HG02759 (cell line): Measurements from ENCODE around the gene ANKRD44.

Source experiments
- ATAC-seq: cut with Tn5 transposase; IDR thresholded peaks from one replicate; pipeline ENCODE4 v1.9.1; 2021; ENCODE audit warnings: mild to moderate bottlenecking, moderate library complexity; ENCODE audit not compliant: unreplicated experiment

Gene ANKRD44

DNA sequence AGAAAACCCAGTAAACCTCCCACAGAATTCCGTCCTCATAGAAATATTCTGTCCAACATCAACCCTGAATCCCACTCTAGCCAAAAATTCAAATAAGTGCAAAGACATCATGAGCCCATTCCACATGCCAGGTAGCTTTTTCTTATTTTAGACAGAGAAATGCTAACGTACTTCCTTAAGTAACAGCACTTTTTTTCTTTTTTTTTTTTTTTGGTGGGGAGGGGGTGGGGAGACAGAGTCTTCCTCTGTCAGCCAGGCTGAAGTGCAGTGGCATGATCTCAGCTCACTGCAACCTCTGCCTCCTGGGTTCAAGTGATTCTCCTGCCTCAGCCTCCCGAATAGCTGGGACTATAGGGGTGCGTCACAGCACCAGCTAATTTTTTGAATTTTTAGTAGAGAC is 45.5 kb downstream of the ANKRD44 start:
- ATAC-seq, result no peak

GRCh38 chr2:197264332-197264731 is 46.2 kb downstream of the ANKRD44 start:
- ATAC-seq, result no peak

DNA sequence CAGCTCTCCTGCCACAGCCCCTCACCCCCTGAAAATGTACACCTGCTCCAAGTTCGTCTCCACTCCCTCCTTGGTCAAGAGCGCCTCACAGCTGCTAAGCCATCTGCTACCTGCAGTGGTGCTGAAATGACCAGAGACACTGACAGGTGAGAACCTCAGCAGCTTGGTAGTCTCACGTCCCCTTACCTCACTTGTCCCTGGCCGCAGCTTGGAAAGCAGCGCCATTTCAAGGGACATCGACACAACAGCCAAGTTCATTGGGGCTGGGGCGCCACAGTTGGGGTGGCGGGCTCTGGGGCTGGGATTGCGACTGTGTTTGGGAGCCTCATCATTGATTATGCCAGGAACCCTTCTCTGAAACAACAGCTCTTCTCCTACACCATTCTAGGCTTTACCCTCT is 47.5 kb downstream of the ANKRD44 start:
- no peak for ATAC-seq

DNA sequence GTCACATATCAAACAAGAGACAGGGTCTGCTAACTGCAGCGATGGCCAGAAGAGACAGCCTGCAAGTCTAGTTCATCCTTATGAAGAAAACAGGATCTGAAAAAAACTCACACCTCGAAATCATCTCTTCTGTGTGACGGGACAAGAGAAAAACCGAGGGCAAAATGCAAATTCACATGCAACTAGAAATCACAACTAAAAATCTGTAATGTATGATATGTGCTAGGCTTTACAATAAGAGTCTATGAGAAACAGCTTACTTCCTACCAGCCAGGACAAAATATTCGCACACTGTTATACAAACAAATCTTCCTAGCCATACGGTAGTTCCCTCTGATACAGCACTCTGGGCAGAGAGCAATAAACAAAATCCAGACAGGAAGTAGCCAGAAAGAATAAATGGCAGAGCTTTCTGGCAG is 48.8 kb downstream of the ANKRD44 start:
- peak; percentile 58 for ATAC-seq

DNA sequence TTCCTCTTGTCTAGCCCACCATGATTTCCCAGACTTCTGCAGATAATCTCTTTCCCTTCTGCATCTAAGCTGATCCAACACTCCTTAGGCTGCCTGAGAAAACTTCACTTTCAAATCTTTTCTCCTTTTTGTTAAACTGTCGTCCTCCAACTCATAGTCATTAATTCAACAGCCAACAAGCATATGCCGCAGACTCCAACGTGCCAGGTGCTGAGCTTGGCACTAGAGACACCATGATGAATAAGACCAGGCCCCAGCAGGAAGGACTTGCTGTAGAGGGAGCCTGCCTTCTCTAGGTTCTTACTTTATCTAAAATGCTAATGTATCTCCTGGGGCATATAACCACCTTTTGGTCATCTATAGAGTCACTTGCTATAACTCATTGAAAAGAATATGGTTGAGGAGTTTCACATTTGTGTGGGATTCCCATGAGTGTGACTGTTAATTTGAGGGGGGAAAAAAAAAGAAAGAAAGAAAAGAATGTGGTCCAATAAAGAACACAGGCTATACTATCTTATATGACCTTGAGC is 51.0 kb downstream of the ANKRD44 start:
- ATAC-seq, result no peak

DNA sequence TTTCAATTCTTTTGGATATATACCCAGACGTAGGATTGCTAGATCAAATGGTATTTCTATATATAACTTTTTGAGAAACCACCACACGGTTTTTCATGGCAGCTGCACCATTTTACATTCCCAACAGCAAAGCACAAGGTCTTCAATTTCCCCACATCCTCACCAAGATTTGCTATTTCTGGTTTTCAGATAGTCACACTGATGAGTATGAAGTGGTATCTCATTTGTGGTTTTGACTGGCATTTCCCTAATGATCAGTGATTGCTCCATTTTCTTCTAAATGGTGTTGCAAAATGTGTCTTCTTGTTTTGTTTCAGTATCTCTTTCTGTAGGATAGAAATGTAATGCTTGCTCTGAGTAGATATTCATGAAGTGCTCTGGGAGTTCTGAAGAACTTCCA is 52.0 kb downstream of the ANKRD44 start:
- no peak for ATAC-seq

DNA sequence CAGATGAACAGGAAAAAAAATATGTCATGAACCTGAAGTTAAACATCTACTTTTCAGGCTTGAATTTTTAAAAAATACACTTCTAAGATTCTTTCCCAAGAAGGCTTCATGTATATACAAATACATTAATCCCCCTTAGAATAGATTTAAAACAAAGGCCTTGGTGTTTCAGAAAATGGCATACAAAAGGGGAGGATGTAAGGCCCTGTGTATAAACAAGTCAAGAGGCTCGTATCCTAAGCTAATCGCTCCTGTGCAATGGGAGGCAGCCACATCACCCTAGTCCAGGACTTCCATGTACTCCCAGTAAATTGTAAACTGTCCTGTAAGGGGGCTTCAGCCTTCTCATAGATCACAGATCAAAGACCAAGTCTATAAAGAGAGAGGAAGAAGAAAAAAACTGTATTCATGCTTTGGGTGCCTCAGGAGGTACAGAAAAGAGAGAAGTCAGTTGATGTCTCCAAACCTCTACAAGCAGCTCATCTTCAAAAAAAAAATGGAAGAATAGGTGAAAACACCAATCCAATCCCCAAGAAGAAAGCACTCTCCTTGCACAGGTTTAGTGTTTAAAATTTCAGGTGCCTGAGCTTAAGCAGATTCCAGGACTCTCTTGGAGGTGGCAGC is 53.9 kb downstream of the ANKRD44 start:
- ATAC-seq, result no peak

DNA sequence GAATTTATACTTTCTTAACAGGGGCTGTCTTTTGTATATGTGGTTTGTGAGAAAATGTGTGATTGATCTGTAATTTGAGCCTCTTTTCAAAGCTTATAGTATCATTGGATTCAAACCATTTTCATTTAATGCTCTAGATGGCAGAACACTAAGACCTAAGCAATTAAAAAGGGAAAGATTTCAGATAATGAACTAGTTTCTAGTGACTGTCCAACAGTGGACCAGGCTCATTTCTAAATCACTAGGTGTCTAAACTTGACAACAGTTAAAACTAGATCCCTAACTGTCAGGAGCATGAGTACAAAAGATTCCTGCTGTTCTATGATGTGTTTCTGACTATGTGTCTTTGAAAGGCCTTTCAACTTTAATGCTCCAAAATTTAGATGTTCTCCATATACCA is 54.6 kb downstream of the ANKRD44 start:
- peak; percentile 0 for ATAC-seq

GRCh38 chr2:197255543-197255942 is 55.0 kb downstream of the ANKRD44 start:
- ATAC-seq, result peak; percentile 97

- peak; percentile 32 for ATAC-seq
These were observed 55.6 kb downstream of the ANKRD44 start for GRCh38 chr2:197254776-197255530.

DNA sequence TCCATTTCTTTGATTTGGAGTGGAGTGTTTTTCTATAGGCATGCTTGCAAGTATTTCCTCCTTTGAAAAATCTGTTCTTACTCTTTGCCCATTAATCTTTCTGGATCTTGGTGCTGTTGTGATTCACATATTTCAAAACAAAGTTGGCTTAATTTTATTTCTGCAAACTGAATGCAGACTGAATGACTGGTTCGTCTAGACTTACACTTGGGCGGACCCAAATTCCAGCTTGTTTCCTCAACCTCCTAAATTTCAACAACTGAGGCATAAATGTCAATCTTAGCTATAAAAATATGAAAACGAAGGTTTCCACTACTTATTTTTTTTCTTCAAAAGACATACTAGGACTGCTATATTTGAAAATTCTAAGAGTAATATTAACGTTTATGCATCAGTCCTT is 59.0 kb downstream of the ANKRD44 start:
- ATAC-seq, result no peak

DNA sequence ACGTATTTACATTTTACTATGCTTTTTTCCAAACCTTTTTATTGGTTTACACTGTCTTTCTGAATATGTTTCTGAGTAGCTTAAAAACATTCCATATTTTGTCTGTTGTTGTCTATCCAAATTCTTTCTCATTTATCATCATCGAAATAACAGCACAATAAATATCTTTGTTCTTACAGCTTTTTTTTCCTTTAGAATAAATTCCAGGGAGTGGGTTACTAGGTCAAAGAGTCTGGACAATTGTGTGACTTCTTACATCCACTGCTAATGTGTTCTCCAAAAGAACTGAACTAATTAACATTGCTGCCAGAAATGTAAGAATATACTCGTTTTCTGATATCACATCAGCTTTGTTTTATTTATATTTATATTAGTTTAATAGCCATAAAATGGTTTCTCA is 59.4 kb downstream of the ANKRD44 start:
- ATAC-seq, result no peak

DNA sequence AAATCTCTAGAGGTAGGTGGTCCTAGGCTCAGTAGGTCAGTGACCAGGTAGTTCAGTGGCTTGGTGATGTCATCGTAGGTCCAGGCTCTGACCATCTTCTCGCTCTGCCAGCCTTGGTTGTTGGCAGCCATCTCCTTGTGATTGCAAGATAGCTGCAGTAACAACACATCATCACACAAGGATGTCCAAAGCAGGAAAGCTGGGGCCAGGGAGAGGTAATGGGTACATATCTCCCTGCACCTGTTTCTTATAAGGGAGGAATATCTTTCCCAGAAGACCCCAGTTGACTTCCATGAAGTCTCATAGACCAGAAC is 60.5 kb downstream of the ANKRD44 start:
- no peak for ATAC-seq

GRCh38 chr2:197249381-197250083 is 61.0 kb downstream of the ANKRD44 start:
- no peak for ATAC-seq

DNA sequence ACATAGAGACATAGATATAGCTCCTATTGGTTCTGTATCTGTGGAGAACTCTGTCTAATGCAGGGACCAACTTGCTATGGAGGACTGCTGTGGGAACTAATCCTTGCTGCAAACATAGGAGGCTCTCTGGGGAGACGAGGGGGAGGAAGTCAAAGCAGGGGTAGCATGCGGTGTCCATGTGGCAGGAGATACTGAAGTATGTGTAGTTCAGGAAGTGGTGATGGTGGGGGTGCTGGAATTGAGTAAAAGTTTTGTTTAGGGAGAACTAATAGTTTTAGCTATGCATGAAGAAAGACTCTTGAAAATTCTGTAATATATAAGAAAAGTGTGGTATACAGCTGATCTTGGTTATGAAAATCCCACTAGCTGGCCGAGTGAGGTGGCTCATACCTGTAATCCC is 62.0 kb downstream of the ANKRD44 start:
- ATAC-seq, result peak; percentile 61

DNA sequence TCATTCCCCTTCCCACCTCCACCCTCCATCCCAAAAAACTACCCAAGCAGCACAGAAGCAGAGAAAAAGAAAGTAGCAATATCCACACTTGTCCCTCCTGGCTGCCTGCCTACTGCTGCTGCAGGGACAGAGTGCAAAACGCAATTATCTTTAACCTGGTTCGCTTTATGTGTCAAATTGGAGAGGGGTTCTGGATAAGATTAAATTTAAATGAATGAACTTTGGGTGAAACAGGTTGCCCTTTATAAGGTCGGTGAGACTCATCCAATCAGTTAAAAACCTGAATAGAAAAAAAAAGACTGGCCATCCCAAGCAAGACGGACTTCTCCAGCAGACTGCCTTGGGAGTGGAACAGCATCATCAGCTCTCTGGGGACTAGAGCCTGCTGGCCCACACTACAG is 62.6 kb downstream of the ANKRD44 start:
- ATAC-seq, result no peak

DNA sequence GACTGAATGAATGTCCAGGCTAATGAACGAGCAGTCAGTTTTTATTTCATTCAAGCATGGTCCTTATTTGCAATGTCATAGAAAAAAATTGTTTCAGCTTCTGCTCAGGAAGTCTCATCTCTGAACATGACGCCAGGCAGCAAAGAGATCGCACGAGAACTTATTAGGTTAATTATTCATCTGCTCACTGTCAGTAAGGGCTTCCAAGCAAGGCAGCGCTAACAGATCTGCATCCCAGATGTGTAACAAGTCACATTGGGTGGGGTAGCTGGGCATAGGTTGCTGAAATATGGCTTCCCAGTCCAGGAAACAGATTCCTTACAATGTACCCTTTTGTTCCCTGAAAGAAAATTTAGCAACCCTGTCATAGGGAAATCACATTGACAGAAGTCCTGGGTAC is 63.5 kb downstream of the ANKRD44 start:
- no peak for ATAC-seq

DNA sequence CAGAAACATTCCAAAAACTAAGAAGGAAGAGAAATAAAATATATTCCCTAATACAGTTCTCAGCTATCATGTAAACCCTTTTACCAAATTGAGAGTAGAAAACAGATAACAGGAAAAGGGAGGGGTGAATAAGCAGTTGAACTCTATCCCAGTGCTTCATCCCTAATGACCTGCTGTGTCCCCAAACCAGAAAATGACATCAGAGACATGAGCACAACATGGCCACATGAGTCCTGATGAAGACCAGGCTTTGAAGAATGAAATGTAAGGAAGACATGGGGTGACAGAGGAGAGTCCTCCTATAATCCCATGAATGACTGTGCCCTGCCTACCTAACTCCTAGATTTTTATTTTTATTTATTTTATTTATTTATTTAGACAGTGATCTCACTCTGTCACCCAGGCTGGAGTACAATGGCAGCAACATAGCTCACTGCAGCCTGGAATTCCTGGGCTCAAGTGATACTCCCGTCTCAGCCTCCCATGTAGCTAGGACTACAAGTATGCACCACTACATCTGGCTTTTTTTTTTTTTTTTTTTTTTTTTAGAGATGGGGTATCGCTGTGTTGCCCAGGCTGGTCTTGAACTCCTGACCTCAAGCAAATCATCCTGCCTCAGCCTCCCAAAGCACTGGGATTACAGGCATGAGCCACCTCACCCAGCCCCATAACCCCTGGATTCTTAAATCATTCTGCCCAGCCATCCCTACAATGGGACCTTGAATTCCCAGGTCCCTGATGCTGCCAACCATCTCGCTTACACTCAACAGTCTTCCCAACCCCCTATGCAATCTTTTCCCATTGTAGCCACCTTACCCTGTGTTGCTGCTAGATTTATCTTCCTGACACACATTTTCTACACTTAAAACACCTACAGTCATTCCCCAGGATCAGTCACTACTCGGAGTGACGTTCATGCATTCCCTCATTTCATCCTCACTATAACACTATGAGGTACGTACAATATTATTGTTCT is 64.5 kb downstream of the ANKRD44 start:
- ATAC-seq, result no peak

DNA sequence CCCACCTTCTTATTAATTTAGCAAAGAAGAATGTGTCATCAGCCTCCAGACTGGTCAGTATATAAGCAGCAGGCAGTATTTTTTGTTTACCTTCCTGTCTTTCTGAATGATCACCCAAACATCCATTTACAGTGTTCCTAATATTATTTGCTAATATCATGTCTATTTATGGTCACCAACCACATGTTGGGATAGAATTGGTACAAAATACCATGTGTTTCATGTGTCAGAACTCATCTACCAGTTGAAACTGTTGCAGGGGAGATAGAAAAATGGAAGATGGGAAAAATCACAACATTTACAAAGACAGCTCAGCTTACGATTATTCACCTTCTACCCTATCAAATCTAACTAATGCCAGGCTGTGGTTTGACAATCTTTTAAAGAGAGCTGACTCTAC is 66.2 kb downstream of the ANKRD44 start:
- no peak for ATAC-seq

- no peak for ATAC-seq
These were observed 67.9 kb downstream of the ANKRD44 start for GRCh38 chr2:197242719-197243118.

GRCh38 chr2:197241596-197241995 is 69.0 kb downstream of the ANKRD44 start:
- ATAC-seq, result no peak
